GM12864 (cell line): Measurements from ENCODE around the gene TAF3.
A peak's percentile ranks its signal among the peaks of the same experiment; 100 is the strongest.

ENCODE experiments used
- DNase-seq: peaks from one replicate; pipeline ENCODE4 v3.0.0-alpha.2; 2011; ENCODE audit warnings: low read depth
- H3K4me3 ChIP-seq: 2 replicates; pipeline ENCODE4 v1.5.1; 2011; ENCODE audit warnings: mild to moderate bottlenecking, low read depth, low read length, control low read depth
- CTCF ChIP-seq: IDR thresholded peaks from 2 replicates; pipeline ENCODE4 v1.5.1; 2011; ENCODE audit warnings: low read depth, mild to moderate bottlenecking, moderate library complexity, low read length, control low read depth, inconsistent platforms; ENCODE audit errors: missing control alignments

TAF3 gene

DNA sequence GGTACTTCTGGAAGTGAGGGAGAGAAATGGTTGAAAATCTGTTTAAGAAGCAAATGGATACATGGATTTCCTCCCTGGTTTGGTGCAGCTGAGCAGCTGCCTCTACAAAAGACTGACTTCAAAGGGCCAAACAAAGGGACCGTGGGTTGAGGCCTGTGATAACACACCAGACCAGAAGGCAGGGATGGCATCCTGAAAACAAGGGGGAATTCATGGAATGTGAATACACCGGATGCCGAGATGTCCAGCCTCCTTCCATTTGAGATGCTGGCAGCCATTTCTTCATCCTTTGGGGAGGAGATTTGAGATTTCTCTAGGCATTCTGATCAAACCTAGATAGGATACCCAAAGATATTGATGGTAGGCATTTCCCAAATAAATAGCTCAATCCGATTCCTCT lies 36.9 kb downstream of the TAF3 start:
- DNase-seq: no peak
- no peak for TF ChIP-seq CTCF
- no peak overlapping the region for H3K4me3 ChIP-seq

- TF ChIP-seq CTCF: no peak
- no peak overlapping the region for H3K4me3 ChIP-seq
- DNase-seq: no peak
Observed at GRCh38 chr10:7856678-7857077, 38.4 kb downstream of the TAF3 start.

GRCh38 chr10:7857262-7857661 lies 39.0 kb downstream of the TAF3 start:
- no peak for TF ChIP-seq CTCF
- DNase-seq: no peak
- H3K4me3 ChIP-seq: no peak overlapping the region

- DNase-seq: no peak
- TF ChIP-seq CTCF: no peak
- H3K4me3 ChIP-seq: no peak overlapping the region
Observed at GRCh38 chr10:7861509-7862120, 43.3 kb downstream of the TAF3 start.

- no peak for TF ChIP-seq CTCF
- DNase-seq: no peak
- no peak overlapping the region for H3K4me3 ChIP-seq
Observed at GRCh38 chr10:7862121-7862514, 43.8 kb downstream of the TAF3 start.

GRCh38 chr10:7866176-7866575 lies 47.9 kb downstream of the TAF3 start:
- TF ChIP-seq CTCF: no peak
- DNase-seq: no peak
- no peak overlapping the region for H3K4me3 ChIP-seq

DNA sequence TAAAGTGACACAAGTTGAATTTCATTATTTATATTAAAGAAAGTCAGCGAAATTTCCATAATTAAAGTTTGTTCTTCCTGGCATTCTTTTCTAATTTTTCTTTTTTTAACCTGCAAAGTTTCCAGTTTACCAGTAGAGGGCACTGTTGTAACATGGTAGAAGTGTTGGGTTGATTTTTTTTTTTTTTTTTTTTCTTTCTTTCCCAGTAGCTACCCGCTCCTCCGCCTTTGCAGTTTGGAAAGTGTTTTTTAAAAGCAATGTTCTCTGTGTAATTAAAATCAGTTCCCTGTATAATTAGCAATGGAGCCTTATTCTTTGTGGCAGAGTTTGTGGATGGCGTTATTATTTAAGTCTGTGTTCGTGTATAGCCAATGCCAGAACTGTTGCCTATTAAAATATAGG lies 53.7 kb downstream of the TAF3 start:
- no peak for DNase-seq
- peak; percentile 49 for TF ChIP-seq CTCF
- peak overlapping the region; percentile 19; the same call in 1 of the 2 replicates for H3K4me3 ChIP-seq
